HepG2 (cell line): ENCODE results near the gene THAP6. TPM values are rescaled to one million over a fixed set of nuclear protein-coding genes. Genes with fewer than 3 reads are reported as not detected.

Experiments used
- AGO1 ChIP-seq: fragments of 200-400 bp; formaldehyde crosslinking; IDR thresholded peaks from 2 replicates; pipeline ENCODE4 v1.6.1; 2017; ENCODE audit warnings: mild to moderate bottlenecking, low read depth, low read length, moderate library complexity; ENCODE audit not compliant: poor library complexity, severe bottlenecking
- CBFB ChIP-seq: sonication (generic); formaldehyde crosslinking; IDR thresholded peaks from 2 replicates; pipeline ENCODE4 v1.4.0; 2020; ENCODE audit warnings: missing genetic modification reagents
- DNMT3B ChIP-seq: conservative IDR thresholded peaks from 2 replicates; pipeline ENCODE4 v1.6.1; 2016; ENCODE audit warnings: missing biosample characterization, control low read depth
- HMG20B ChIP-seq: conservative IDR thresholded peaks from 2 replicates; pipeline ENCODE4 v1.6.1; 2016; ENCODE audit warnings: missing genetic modification reagents, missing compliant biosample characterization
- HNF4A ChIP-seq: sonication (generic); formaldehyde crosslinking; IDR thresholded peaks from 2 replicates; pipeline ENCODE4 v1.4.0; 2020; ENCODE audit warnings: missing genetic modification reagents
- MED1 ChIP-seq: sonication (generic); formaldehyde crosslinking; IDR thresholded peaks from 2 replicates; pipeline ENCODE4 v1.4.0; 2020; ENCODE audit warnings: missing genetic modification reagents
- MXI1 ChIP-seq: IDR thresholded peaks from 3 replicates; pipeline ENCODE4 v1.6.1; 2012; ENCODE audit warnings: low read depth, low read length, inconsistent platforms, borderline replicate concordance
- ONECUT2 ChIP-seq: sonication (generic); formaldehyde crosslinking; IDR thresholded peaks from 2 replicates; pipeline ENCODE4 v1.4.0; 2020; ENCODE audit warnings: missing genetic modification reagents
- POLR2A ChIP-seq, 2 experiments: IDR thresholded peaks; 2 replicates each; pipeline ENCODE4 v1.6.1; 2011; ENCODE audit warnings: low read depth in 2 of 2, low read length in 2 of 2, mild to moderate bottlenecking in 1 of 2, moderate library complexity in 1 of 2; ENCODE audit not compliant: insufficient read depth in 1 of 2
- SCMH1 ChIP-seq: sonication (generic); formaldehyde crosslinking; IDR thresholded peaks from 2 replicates; pipeline ENCODE4 v1.9.0; 2021; ENCODE audit warnings: missing genetic modification reagents, mild to moderate bottlenecking, borderline replicate concordance
- SMAD9 ChIP-seq: sonication (generic); formaldehyde crosslinking; IDR thresholded peaks from 2 replicates; pipeline ENCODE4 v1.5.1; 2020; ENCODE audit warnings: mild to moderate bottlenecking, missing genetic modification reagents
- SNAPC2 ChIP-seq: sonication (generic); formaldehyde crosslinking; IDR thresholded peaks from 2 replicates; pipeline ENCODE4 v1.8.1; 2022; ENCODE audit warnings: mild to moderate bottlenecking, missing genetic modification reagents
- SRY ChIP-seq: sonication (generic); formaldehyde crosslinking; IDR thresholded peaks from 2 replicates; pipeline ENCODE4 v1.8.0; 2022; ENCODE audit warnings: mild to moderate bottlenecking, missing genetic modification reagents
- ZFYVE20 ChIP-seq: sonication (generic); formaldehyde crosslinking; IDR thresholded peaks from 2 replicates; pipeline ENCODE4 v1.8.0; 2023; ENCODE audit warnings: low read depth, mild to moderate bottlenecking, moderate library complexity, missing genetic modification reagents, borderline replicate concordance
- ZNF558 ChIP-seq: sonication (generic); formaldehyde crosslinking; IDR thresholded peaks from 2 replicates; pipeline ENCODE4 v1.9.0; 2022; ENCODE audit warnings: mild to moderate bottlenecking, missing genetic modification reagents, borderline replicate concordance
- ZNF737 ChIP-seq: sonication (generic); formaldehyde crosslinking; IDR thresholded peaks from 2 replicates; pipeline ENCODE4 v1.5.0; 2020; ENCODE audit warnings: missing genetic modification reagents, mild to moderate bottlenecking, borderline replicate concordance
- ZNF761 ChIP-seq: sonication (generic); formaldehyde crosslinking; conservative IDR thresholded peaks from 2 replicates; pipeline ENCODE4 v1.4.0; 2020; ENCODE audit warnings: mild to moderate bottlenecking, missing genetic modification reagents
- polyA plus RNA-seq, 8 experiments: library from polyadenylated mRNA; depleted of rRNA in 3 of 8; stranded (reverse) in 7 of 8; unstranded in 1 of 8; fragments of >200 nt; fragmentation: Illumina TruSeq in 4 of 8; extraction: Trizol in 4 of 8; gene quantifications; 2 replicates each; pipeline versions ENCODE4 v1.2.1 to v1.2.3, GENCODE V29; 2011 to 2016; ENCODE audit warnings: low read depth in 4 of 8, missing spikeins in 1 of 8, mixed read lengths in 1 of 8; ENCODE audit not compliant: insufficient read depth in 1 of 8
- total RNA-seq, 5 experiments: library from RNA; depleted of rRNA; stranded (reverse); fragments of >200 nt; fragmentation: Illumina TruSeq; extraction: Trizol; gene quantifications; 2 replicates each; pipeline ENCODE4 v1.2.3, GENCODE V29; 2016; ENCODE audit warnings: low read depth in 1 of 5
- TF ChIP-seq, protein P1 (sequence below): sonication (generic); formaldehyde crosslinking; IDR thresholded peaks from 2 replicates; pipeline ENCODE4 v1.5.0; 2020; ENCODE audit warnings: mild to moderate bottlenecking, missing genetic modification reagents, borderline replicate concordance
- TF ChIP-seq, protein P2 (sequence below): conservative IDR thresholded peaks from 2 replicates; pipeline ENCODE4 v1.6.1; 2018; ENCODE audit warnings: missing genetic modification reagents
- TF ChIP-seq, protein P3 (sequence below): sonication (generic); formaldehyde crosslinking; conservative IDR thresholded peaks from 2 replicates; pipeline ENCODE4 v1.8.1; 2023; ENCODE audit warnings: missing genetic modification reagents
- TF ChIP-seq, protein P4 (sequence below): sonication (generic); formaldehyde crosslinking; IDR thresholded peaks from 2 replicates; pipeline ENCODE4 v1.8.1; 2023; ENCODE audit warnings: mild to moderate bottlenecking, moderate library complexity, missing genetic modification reagents

THAP6 gene
- total and polyA plus RNA-seq, 2 of the 13 experiments (the other 11 are each of a cell fraction or from before 2014, with no cell fraction given): 9.3 to 14.7 TPM

GRCh38 chr4:75514131-75514948 lies at the start of gene THAP6, which contains the start of gene RCHY1 (continued):
- TF ChIP-seq, protein P1, sequence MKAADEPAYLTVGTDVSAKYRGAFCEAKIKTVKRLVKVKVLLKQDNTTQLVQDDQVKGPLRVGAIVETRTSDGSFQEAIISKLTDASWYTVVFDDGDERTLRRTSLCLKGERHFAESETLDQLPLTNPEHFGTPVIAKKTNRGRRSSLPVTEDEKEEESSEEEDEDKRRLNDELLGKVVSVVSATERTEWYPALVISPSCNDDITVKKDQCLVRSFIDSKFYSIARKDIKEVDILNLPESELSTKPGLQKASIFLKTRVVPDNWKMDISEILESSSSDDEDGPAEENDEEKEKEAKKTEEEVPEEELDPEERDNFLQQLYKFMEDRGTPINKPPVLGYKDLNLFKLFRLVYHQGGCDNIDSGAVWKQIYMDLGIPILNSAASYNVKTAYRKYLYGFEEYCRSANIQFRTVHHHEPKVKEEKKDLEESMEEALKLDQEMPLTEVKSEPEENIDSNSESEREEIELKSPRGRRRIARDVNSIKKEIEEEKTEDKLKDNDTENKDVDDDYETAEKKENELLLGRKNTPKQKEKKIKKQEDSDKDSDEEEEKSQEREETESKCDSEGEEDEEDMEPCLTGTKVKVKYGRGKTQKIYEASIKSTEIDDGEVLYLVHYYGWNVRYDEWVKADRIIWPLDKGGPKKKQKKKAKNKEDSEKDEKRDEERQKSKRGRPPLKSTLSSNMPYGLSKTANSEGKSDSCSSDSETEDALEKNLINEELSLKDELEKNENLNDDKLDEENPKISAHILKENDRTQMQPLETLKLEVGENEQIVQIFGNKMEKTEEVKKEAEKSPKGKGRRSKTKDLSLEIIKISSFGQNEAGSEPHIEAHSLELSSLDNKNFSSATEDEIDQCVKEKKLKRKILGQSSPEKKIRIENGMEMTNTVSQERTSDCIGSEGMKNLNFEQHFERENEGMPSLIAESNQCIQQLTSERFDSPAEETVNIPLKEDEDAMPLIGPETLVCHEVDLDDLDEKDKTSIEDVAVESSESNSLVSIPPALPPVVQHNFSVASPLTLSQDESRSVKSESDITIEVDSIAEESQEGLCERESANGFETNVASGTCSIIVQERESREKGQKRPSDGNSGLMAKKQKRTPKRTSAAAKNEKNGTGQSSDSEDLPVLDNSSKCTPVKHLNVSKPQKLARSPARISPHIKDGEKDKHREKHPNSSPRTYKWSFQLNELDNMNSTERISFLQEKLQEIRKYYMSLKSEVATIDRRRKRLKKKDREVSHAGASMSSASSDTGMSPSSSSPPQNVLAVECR (CRISPR knock-in tag): peak; percentile 99
- TF ChIP-seq CBFB (CRISPR knock-in tag) (no peak), POLR2A (IDR thresholded peaks at IDR 0.05; ENCODE audit: insufficient read depth in 1 of 2, low read depth in 2 of 2, low read length in 2 of 2) (peak; percentile 94 to 97), SCMH1 (CRISPR knock-in tag) (no peak), DNMT3B (no peak), MXI1 (peak; percentile 67; the same call in 2 of the 3 replicates), ZFYVE20 (CRISPR knock-in tag) (no peak), SRY (CRISPR knock-in tag) (peak; percentile 75), ONECUT2 (0 out of 2 replicates have a peak, but pooled peaks have one; percentile 25), SMAD9 (CRISPR knock-in tag) (no peak), HMG20B (CRISPR knock-in tag) (no peak), MED1 (peak; percentile 66), ZNF737 (no peak), SNAPC2 (peak; percentile 31; the same call in 1 of the 2 replicates), ZNF761 (CRISPR knock-in tag) (peak; percentile 91), AGO1 (peak; percentile 88), HNF4A (no peak; the same call in 1 of the 2 replicates), ZNF558 (0 out of 2 replicates have a peak, but pooled peaks have one; percentile 67)
- TF ChIP-seq, protein P2, sequence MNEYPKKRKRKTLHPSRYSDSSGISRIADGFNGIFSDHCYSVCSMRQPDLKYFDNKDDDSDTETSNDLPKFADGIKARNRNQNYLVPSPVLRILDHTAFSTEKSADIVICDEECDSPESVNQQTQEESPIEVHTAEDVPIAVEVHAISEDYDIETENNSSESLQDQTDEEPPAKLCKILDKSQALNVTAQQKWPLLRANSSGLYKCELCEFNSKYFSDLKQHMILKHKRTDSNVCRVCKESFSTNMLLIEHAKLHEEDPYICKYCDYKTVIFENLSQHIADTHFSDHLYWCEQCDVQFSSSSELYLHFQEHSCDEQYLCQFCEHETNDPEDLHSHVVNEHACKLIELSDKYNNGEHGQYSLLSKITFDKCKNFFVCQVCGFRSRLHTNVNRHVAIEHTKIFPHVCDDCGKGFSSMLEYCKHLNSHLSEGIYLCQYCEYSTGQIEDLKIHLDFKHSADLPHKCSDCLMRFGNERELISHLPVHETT (CRISPR knock-in tag): peak; percentile 55; the same call in 1 of the 2 replicates
- TF ChIP-seq, protein P3, sequence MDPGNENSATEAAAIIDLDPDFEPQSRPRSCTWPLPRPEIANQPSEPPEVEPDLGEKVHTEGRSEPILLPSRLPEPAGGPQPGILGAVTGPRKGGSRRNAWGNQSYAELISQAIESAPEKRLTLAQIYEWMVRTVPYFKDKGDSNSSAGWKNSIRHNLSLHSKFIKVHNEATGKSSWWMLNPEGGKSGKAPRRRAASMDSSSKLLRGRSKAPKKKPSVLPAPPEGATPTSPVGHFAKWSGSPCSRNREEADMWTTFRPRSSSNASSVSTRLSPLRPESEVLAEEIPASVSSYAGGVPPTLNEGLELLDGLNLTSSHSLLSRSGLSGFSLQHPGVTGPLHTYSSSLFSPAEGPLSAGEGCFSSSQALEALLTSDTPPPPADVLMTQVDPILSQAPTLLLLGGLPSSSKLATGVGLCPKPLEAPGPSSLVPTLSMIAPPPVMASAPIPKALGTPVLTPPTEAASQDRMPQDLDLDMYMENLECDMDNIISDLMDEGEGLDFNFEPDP: no peak
- TF ChIP-seq, protein P4, sequence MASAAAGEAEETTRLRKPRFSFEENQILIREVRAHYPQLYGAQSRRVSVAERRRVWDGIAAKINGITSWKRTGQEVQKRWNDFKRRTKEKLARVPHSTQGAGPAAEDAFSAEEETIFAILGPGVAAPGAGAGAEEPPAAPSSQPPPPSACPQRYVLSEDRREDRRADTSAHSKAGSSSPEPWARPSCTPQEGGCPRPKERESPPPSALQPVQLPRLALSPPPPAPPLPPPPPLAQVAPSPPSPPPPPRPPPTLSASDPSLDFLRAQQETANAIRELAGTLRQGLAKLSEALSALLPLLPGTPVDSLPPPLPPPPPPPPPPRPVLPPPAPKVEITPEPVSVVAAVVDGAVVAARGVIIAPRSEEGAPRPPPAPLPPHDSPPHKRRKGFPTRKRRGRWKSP (CRISPR knock-in tag): peak; percentile 79
